Keratinocyte (primary cell): ENCODE data around the gene ATG9A. TPM values are rescaled to one million over a fixed set of nuclear protein-coding genes. Genes with fewer than 3 reads are reported as not detected.
A peak's percentile ranks its signal among the peaks of the same experiment; 100 is the strongest.

Experiments
- DNase-seq: peaks from one replicate; pipeline ENCODE4 v3.0.0-alpha.2; 2011; ENCODE audit warnings: low read depth, missing footprints, low spot score
- FAIRE-seq: peaks from 2 replicates; lab custom pipeline; 2011; peaks lifted over from hg19 to GRCh38; lab: Jason Lieb, UNC
- H2AFZ ChIP-seq: 2 replicates; pipeline ENCODE4 v1.6.0; 2012; ENCODE audit warnings: low read length, control low read depth, inconsistent platforms; ENCODE audit not compliant: control insufficient read depth
- H3K27ac ChIP-seq: 2 replicates; pipeline ENCODE4 v1.5.1; 2011; ENCODE audit warnings: low read length; ENCODE audit not compliant: control insufficient read depth, insufficient read depth
- H3K27me3 ChIP-seq: 3 replicates; pipeline ENCODE4 v1.6.0; 2011; ENCODE audit warnings: low read length; ENCODE audit not compliant: control insufficient read depth, insufficient read depth; ENCODE audit errors: extremely low read depth
- H3K36me3 ChIP-seq, 2 experiments: 2 replicates in 1 of 2; 3 replicates in 1 of 2; pipeline ENCODE4 v1.5.1; 2011; ENCODE audit warnings: low read length in 2 of 2, mild to moderate bottlenecking in 1 of 2; ENCODE audit not compliant: control insufficient read depth in 2 of 2, insufficient read depth in 2 of 2; ENCODE audit errors: extremely low read depth in 1 of 2
- H3K4me1 ChIP-seq: 3 replicates; pipeline ENCODE4 v1.5.1; 2011; ENCODE audit warnings: low read length; ENCODE audit not compliant: control insufficient read depth, insufficient read depth; ENCODE audit errors: extremely low read depth
- H3K4me2 ChIP-seq: 3 replicates; pipeline ENCODE4 v1.6.0; 2011; ENCODE audit warnings: low read depth, low read length; ENCODE audit not compliant: control insufficient read depth, insufficient read depth; ENCODE audit errors: extremely low read depth
- H3K4me3 ChIP-seq, 3 experiments: fragments of 200-600 bp in 1 of 3; sonication (generic) in 1 of 3; 2 replicates in 2 of 3; 3 replicates in 1 of 3; pipeline ENCODE4 v1.5.1; 2011 to 2016; ENCODE audit warnings: low read length in 3 of 3, mild to moderate bottlenecking in 3 of 3, control low read depth in 2 of 3, inconsistent platforms in 1 of 3, low read depth in 1 of 3, mixed read lengths in 1 of 3, mixed run types in 1 of 3, moderate library complexity in 1 of 3; ENCODE audit not compliant: control insufficient read depth in 2 of 3, insufficient read depth in 2 of 3; ENCODE audit errors: extremely low read depth in 1 of 3
- H3K79me2 ChIP-seq: 2 replicates; pipeline ENCODE4 v1.6.0; 2012; ENCODE audit warnings: low read length; ENCODE audit not compliant: control insufficient read depth, insufficient read depth
- H3K9ac ChIP-seq: 3 replicates; pipeline ENCODE4 v1.6.0; 2011; ENCODE audit warnings: low read length; ENCODE audit not compliant: control insufficient read depth, insufficient read depth; ENCODE audit errors: extremely low read depth
- H3K9me1 ChIP-seq: 3 replicates; pipeline ENCODE4 v1.6.0; 2011; ENCODE audit warnings: low read length; ENCODE audit not compliant: control insufficient read depth, insufficient read depth; ENCODE audit errors: extremely low read depth
- H3K9me3 ChIP-seq: 2 replicates; pipeline ENCODE4 v1.5.1; 2012; ENCODE audit warnings: low read depth, low read length; ENCODE audit not compliant: control insufficient read depth
- H4K20me1 ChIP-seq: 3 replicates; pipeline ENCODE4 v1.6.0; 2011; ENCODE audit warnings: low read length; ENCODE audit not compliant: control insufficient read depth, insufficient read depth; ENCODE audit errors: extremely low read depth
- CTCF ChIP-seq, 3 experiments: IDR thresholded peaks in 1 of 3; conservative IDR thresholded peaks in 1 of 3; optimal IDR thresholded peaks in 1 of 3; 2 replicates in 2 of 3; 3 replicates in 1 of 3; pipeline versions ENCODE3 to v1.5.1; 2011; ENCODE audit warnings: low read length in 3 of 3, mild to moderate bottlenecking in 3 of 3, moderate library complexity in 2 of 3, control low read depth in 1 of 3, inconsistent platforms in 1 of 3; ENCODE audit not compliant: insufficient read depth in 2 of 3; ENCODE audit errors: extremely low read depth in 1 of 3
- EZH2 ChIP-seq: IDR thresholded peaks from one replicate; pipeline ENCODE4 v1.6.1; 2012; ENCODE audit warnings: inconsistent platforms, mild to moderate bottlenecking, low read length, moderate library complexity
- dilution Hi-C: fragments of 300-500 bp; cut with MboI; formaldehyde crosslinking; loops from one replicate; pipeline ENCODE4 v1.7.0; 2020; ENCODE audit warnings: low sequenced_read_pairs; ENCODE audit not compliant: extremely low pct_ligation_motif_present
- polyA plus RNA-seq, 5 experiments: library from polyadenylated mRNA; depleted of rRNA in 3 of 5; stranded (reverse) in 3 of 5; stranded (forward) in 1 of 5; unstranded in 1 of 5; fragments of >200 nt; gene quantifications; 1 replicate in 1 of 5; 2 replicates in 3 of 5; 3 replicates in 1 of 5; pipeline versions ENCODE4 v1.2.1 to v1.2.3, GENCODE V29; 2011 to 2012; ENCODE audit warnings: missing spikeins in 2 of 5, low read depth in 1 of 5, low replicate concordance in 1 of 5

ATG9A gene
- polyA plus RNA-seq, 1 donor (not counting 4 experiments of a cell fraction or from before 2014, with no cell fraction given) = 58.8 TPM

GRCh38 chr2:219248845-219249202, 19.4 kb upstream of the ATG9A start:
- FAIRE-seq (no peak), DNase-seq (no peak)
- Histone ChIP-seq H3K27me3 (no peaks in the 10 kb centered on the region), H2AFZ (no peak overlapping the region), H4K20me1 (peaks cover 5% of the 10 kb centered on the region), H3K36me3 (peaks cover 31 to 39% of the 10 kb centered on the region in 2 experiments), H3K9me1 (no peaks in the 10 kb centered on the region), H3K4me2 (peak overlapping the region; percentile 78), H3K9ac (peak overlapping the region; percentile 69), H3K79me2 (peaks cover 60% of the 10 kb centered on the region), H3K4me1 (peaks cover 68% of the 10 kb centered on the region), H3K9me3 (no peaks in the 10 kb centered on the region), H3K27ac (peak overlapping the region; percentile 88), H3K4me3 (peak overlapping the region in 2 of 3 experiments; percentile 3 to 38)
- TF ChIP-seq EZH2 (no peak), CTCF (optimal IDR thresholded peaks at IDR 0.05 in 1 of 3, IDR thresholded peaks at IDR 0.05 in 1 of 3, conservative IDR thresholded peaks at IDR 0.05 in 1 of 3; ENCODE audit: extremely low read depth in 1 of 3, insufficient read depth in 2 of 3, low read length in 3 of 3) (no peak)
- dilution Hi-C loops = no loop called here

DNA sequence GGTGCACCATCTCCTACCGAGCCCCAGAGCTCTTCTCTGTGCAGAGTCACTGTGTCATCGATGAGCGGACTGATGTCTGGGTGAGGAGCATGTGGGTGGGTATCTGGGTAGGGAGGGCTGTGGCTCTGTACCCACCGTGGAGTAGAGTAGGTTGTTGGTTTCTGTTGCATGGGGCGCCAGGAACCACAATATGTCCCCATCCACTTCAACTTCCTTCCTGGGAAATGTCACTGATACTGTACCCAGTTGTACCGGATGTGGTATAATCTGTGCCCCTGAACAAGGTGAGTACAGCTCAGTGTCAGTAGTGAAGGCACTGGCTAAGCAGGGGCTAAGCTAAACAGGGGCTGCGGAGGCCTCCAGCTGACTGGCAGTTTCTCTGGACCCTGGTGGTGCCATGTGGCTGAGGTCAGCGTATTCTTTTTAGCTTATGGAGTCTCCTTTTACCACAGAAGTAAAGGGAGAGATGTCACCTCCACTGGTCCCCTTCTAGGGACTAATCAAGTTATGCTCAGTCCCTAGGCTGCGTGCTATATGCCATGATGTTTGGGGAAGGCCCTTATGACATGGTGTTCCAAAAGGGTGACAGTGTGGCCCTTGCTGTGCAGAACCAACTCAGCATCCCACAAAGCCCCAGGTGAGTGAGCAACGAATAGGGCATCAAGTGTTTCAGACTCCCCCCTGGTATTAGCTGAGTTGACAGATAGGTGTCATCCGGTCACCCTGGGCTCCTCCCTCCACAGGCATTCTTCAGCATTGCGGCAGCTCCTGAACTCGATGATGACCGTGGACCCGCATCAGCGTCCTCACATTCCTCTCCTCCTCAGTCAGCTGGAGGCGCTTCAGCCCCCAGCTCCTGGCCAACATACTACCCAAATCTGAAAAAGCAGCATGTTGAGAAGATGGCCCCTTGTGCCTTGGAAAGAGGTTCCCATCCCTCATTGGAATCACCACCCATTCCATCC, 18.5 kb upstream of the ATG9A start:
- Histone ChIP-seq H3K9me3 (no peaks in the 10 kb centered on the region), H3K27ac (peak overlapping the region; percentile 88), H3K4me2 (no peak overlapping the region), H3K79me2 (peaks cover 53% of the 10 kb centered on the region), H3K9ac (peak overlapping the region; percentile 69), H2AFZ (no peak overlapping the region), H4K20me1 (peaks cover 5% of the 10 kb centered on the region), H3K9me1 (no peaks in the 10 kb centered on the region), H3K4me1 (peaks cover 68% of the 10 kb centered on the region), H3K36me3 (peaks cover 31 to 39% of the 10 kb centered on the region in 2 experiments), H3K4me3 (no peak overlapping the region), H3K27me3 (no peaks in the 10 kb centered on the region)
- dilution Hi-C loops = no loop called here
- no peak for TF ChIP-seq CTCF (optimal IDR thresholded peaks at IDR 0.05 in 1 of 3, IDR thresholded peaks at IDR 0.05 in 1 of 3, conservative IDR thresholded peaks at IDR 0.05 in 1 of 3; ENCODE audit: extremely low read depth in 1 of 3, insufficient read depth in 2 of 3, low read length in 3 of 3)
- TF ChIP-seq EZH2 = no peak
- DNase-seq = no peak
- no peak for FAIRE-seq
